Fibroblast of pulmonary artery (primary cell): ENCODE results near the gene PROP1.

Experiments
- DNase-seq: peaks from one replicate; pipeline ENCODE4 v3.0.0-alpha.2; 2010; ENCODE audit warnings: low read depth
- H3K4me3 ChIP-seq: replicated peaks from 2 replicates; pipeline ENCODE4 v1.5.1; 2011; ENCODE audit warnings: low read depth, mild to moderate bottlenecking, control low read depth, low read length, moderate library complexity
- TF ChIP-seq, protein P1 (sequence below): IDR thresholded peaks from 2 replicates; pipeline ENCODE4 v1.5.1; 2011; ENCODE audit warnings: mild to moderate bottlenecking, control low read depth, low read length, inconsistent platforms; ENCODE audit errors: missing control alignments

Gene PROP1

DNA sequence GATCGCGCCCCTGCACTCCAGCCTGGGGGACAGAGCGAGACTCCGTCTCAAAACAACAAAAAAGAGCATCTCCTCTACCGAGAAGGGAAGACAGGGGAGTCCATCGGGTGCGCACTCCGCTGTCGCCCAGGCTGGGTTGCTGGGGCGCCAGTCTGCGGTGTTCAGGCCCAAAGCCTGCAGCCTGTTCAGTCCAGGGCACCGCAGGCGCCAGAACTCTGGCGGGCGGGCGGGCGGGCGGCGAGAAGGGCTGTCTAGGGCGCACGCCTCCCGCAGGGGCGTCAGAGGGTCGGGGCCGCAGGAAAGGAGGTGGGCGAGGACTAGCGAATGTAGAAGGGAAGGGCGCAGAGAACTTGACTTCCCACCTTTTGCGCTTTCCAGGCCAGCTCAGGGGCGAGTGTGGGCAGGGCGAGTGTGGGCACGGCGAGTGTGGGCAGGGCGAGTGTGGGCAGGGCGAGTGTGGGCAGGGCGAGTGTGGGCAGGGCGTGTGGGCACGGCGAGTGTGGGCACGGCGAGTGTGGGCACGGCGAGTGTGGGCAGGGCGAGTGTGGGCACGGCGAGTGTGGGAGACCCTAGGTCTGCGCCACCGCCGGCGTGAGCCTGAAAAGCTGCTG is 10.5 kb downstream of the PROP1 start:
- no peak for DNase-seq
- no peak overlapping the region for H3K4me3 ChIP-seq
- TF ChIP-seq, protein P1, sequence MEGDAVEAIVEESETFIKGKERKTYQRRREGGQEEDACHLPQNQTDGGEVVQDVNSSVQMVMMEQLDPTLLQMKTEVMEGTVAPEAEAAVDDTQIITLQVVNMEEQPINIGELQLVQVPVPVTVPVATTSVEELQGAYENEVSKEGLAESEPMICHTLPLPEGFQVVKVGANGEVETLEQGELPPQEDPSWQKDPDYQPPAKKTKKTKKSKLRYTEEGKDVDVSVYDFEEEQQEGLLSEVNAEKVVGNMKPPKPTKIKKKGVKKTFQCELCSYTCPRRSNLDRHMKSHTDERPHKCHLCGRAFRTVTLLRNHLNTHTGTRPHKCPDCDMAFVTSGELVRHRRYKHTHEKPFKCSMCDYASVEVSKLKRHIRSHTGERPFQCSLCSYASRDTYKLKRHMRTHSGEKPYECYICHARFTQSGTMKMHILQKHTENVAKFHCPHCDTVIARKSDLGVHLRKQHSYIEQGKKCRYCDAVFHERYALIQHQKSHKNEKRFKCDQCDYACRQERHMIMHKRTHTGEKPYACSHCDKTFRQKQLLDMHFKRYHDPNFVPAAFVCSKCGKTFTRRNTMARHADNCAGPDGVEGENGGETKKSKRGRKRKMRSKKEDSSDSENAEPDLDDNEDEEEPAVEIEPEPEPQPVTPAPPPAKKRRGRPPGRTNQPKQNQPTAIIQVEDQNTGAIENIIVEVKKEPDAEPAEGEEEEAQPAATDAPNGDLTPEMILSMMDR, result no peak

DNA sequence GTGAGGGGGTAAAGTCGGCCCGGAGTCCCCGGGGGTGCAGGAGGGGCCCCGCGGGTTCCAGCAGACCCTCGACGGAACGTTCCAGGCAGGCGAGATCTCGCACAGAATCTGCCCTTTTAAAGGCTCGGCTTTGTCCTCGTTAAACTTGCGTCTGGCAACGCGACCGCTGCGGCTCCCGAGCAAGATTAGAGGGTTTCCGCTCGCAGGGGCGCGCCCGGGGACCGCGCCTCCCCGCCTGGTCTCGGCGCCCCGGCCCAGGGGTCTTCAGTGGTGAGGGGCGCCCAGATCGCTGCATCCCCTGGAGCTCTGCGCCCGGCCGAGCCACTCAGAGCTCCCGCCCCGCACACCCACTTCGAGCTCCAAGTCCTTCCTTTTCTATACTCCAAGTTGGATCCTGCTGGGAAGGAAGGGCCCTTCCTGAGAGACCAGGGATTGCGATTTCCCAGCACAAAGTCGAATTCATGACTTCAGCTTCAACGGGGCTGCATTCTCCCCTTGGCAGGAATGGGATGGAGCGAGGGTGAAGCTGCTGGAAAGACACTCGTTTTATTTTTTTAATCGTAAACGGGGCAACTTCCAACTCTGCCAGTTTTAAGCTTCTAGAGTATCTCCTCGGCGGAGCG is 11.3 kb downstream of the PROP1 start:
- DNase-seq, result no peak
- TF ChIP-seq, protein P1, result no peak
- no peak overlapping the region for H3K4me3 ChIP-seq

DNA sequence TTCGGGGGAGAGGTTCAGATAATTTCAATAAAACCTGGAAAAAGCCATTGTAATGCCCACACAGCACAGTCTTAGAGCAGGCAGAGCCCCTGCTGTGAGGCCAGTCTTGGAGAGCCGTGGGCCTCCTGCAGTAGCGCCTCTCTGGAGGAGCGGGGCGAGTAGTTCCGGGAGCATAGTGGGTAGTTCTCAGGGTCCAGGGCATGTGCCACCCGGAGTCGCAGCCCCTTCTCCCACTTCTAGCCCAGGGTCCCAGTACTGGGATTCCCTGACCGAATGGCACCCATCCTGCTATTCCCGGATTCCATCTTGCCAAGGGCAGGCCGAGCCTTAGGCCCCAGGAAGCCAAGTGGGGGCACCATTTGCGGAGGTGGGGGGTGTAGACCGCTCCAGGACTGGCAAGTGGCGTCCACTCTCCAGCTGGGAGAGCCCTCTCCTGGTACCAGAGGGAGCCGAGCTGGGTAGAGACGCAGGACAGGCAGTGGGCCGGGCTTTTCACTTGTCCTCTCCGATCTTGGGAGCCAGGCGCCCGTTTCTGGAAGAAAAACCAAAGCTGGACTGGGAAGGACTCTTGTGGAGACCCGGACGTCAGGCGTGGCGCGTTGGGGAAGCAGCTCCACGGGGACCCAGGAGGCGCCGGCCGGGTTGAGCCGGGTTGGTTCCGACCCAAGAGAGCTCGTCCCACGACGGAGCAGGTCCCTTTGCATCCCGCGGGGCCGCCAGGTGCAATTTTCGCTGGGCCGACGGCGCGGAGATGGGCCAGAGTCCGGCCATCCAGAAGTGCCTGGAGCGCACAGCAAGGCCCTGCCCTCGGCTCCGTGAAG is 12.1 kb downstream of the PROP1 start:
- DNase-seq, result no peak
- no peak overlapping the region for H3K4me3 ChIP-seq
- TF ChIP-seq, protein P1, result no peak

DNA sequence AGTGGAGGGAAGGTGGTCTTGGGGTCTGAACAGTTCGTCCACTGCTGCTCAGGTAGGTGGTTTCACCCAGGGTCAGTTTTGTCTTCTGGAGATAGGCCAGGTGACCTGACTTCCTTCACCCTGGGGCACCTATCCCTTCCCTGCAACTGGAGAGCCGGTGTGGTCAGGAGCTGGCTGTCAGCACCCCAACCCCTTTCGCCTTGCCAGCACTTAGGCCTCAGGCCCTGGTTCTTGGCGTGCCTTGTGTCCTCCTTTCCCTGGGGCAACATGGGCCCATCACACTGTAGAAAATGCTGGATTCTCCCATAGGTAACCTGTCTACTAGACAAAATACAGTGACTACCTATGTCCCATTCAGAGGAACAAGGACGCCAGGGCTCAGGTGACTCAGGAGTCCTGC is 13.1 kb downstream of the PROP1 start:
- H3K4me3 ChIP-seq, result no peak overlapping the region
- no peak for DNase-seq
- TF ChIP-seq, protein P1, result no peak

DNA sequence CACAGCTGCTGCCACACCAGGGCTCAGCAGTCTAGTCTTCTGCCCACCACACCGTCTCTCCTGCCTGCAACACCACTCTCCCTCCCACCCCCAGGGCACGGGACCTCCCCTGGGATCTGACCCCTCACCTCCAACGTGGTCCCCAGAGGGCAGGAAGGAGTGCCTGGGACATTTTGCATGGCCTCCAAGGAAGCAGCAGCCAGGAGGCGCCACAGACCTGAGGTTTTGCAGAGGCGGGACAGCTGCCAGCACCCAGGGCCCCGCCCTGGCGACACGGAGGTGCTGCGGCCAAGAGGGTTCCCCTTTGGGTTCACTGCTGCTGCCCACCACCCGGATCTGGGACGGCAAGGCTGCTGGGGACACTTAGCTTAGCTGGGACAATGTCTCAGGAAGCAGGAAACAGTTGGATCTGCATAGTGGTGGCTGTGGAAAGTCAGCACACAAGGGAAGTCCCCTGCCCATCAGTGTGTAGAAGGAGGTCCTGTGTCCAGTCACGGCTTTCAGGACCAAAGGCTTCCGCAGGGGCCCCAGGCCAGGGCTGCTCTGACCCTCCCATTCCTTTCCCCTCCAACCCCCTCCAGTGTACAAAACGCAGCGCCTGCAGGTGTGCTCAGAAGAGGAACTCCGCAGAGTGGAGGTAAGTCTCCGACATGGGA is 13.8 kb downstream of the PROP1 start:
- no peak for DNase-seq
- TF ChIP-seq, protein P1, result no peak
- H3K4me3 ChIP-seq, result no peak overlapping the region

DNA sequence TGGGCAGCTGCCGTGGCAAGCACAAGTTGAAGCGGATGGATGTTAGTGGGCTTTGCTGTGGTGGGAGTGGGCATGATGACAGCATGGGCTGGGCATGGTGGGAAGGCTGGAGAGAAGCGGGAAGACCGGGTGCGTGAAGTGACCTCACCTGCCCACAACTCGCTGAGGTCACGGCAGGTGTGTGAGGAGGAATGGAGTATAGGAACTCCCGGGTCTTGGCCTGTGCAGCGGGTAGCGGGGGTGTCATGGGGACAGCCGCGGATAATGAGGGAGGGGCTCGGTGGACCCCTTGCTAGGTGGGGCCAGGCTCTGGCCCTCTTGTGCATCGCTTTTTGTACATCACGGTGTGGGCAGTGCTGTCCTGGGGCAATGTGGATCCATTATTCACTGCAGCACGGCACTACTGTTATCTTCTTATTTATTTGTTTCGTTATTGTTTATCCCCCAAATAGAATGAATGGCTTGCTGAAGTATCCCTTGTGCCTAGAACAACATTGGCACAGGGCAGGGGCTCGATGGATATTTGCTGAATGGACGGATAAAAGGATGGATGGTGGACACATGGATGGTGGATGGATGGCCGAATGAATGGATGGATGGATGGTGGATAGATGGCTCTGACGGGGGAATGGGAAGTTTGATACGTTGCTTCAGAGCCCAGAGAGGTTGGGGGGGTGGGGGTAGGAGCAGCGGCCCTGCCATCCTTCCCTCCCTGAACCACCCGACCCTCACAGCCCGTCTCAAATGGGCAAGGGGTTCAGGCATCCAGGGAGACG is 14.6 kb downstream of the PROP1 start:
- no peak overlapping the region for H3K4me3 ChIP-seq
- TF ChIP-seq, protein P1, result no peak
- DNase-seq, result no peak
